ENCODE data around the gene CABLES1. TPM values are rescaled to one million over a fixed set of nuclear protein-coding genes. Genes with fewer than 3 reads are reported as not detected.

The CABLES1 gene
- total RNA-seq, 1 experiment from 2014 or later, result 66.4 TPM

DNA sequence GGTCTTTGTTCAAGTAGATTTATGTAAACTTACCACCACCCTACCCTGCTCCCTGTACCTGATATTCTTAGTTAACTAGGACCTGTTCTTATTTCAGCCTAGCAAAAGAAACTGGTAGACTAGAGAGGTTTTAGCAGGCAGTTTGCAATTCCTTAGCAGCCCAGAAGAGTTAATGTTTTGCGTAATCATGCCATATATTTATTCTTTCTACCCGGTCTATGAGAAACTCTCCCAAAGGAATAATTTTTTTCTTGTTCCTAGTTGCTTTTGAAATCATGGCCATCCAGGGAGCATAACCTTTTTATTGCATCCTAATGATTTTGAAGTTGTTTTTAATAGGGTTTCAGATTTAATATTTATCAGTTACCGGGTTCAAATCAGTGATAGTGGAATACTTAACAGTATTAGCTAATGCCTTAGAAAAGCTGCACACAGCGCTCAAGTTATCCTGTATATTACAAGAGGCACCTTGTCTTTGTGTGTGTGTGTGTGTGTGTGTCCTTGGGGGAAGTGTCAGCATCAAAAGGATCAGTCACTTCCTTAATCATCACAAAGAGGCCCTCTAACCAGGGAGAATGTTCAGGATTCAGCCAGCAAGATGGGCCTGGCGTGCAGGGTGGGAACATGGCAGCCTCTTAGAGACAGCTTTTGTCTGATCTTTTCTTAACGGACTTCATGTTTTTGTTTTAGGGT lies 52.9 kb downstream of the CABLES1 start:
- Histone ChIP-seq H3K9me3 (ENCODE audit: control insufficient read depth, insufficient read depth, low read depth, low read length) (no peaks in the 10 kb centered on the region), H3K4me3 (ENCODE audit: low read depth in 2 of 2, low read length in 2 of 2) (no peak overlapping the region), H3K27me3 (ENCODE audit: control insufficient read depth, insufficient read depth, low read length) (no peaks in the 10 kb centered on the region), H3K4me1 (ENCODE audit: control insufficient read depth, insufficient read depth, low read length) (no peaks in the 10 kb centered on the region; the same call in 1 of the 2 replicates), H3K27ac (ENCODE audit: low read length) (no peak overlapping the region), H3K36me3 (ENCODE audit: control insufficient read depth, insufficient read depth, low read length) (no peaks in the 10 kb centered on the region)
- intact Hi-C loops (cut with micrococcal nuclease; ENCODE audit: unreplicated experiment), result no loop called here
- in situ Hi-C loops (cut with HindIII; ENCODE audit: low pct_unique_long_range_greater_than_20kb, low sequenced_read_pairs), result no loop called here
- ChIA-PET POLR2A (no interaction called here), CTCF (no interaction called here)
- TF ChIP-seq POLR2AphosphoS5 (IDR thresholded peaks at IDR 0.05; ENCODE audit: low read depth, low read length) (no peak), SIN3A (IDR thresholded peaks at IDR 0.05; ENCODE audit: borderline replicate concordance, insufficient read depth, low read depth, low read length) (no peak), REST (IDR thresholded peaks at IDR 0.05; ENCODE audit: insufficient read depth in 1 of 2, low read depth in 2 of 2, low read length in 1 of 2) (no peak), TCF7L2 (IDR thresholded peaks at IDR 0.05; ENCODE audit: low read depth, low read length) (no peak), CTCF (IDR thresholded peaks at IDR 0.05) (no peak)
- no peak for ATAC-seq
- no peak for DNase-seq (ENCODE audit: low read depth, low spot score)
- no TSS peak for BruUV-seq (replicated peaks)

- H3K9me3 ChIP-seq (ENCODE audit: control insufficient read depth, insufficient read depth, low read depth, low read length), result no peaks in the 10 kb centered on the region
- intact Hi-C loops (cut with micrococcal nuclease; ENCODE audit: unreplicated experiment) (no loop called here), in situ Hi-C loops (cut with HindIII; ENCODE audit: low pct_unique_long_range_greater_than_20kb, low sequenced_read_pairs) (no loop called here)
- ATAC-seq (no peak), DNase-seq (ENCODE audit: low read depth, low spot score) (no peak)
- H3K27ac ChIP-seq (ENCODE audit: low read length), result no peak overlapping the region
- H3K27me3 ChIP-seq (ENCODE audit: control insufficient read depth, insufficient read depth, low read length), result no peaks in the 10 kb centered on the region
- no peaks in the 10 kb centered on the region for H3K36me3 ChIP-seq (ENCODE audit: control insufficient read depth, insufficient read depth, low read length)
- no peak for TF ChIP-seq POLR2AphosphoS5 (IDR thresholded peaks at IDR 0.05; ENCODE audit: low read depth, low read length)
- no peak for TF ChIP-seq TCF7L2 (IDR thresholded peaks at IDR 0.05; ENCODE audit: low read depth, low read length)
- TF ChIP-seq CTCF (IDR thresholded peaks at IDR 0.05), result no peak
- ChIA-PET CTCF (no interaction called here), POLR2A (no interaction called here)
- BruUV-seq (replicated peaks), result no TSS peak
- no peak overlapping the region for H3K4me3 ChIP-seq (ENCODE audit: low read depth in 2 of 2, low read length in 2 of 2)
- no peaks in the 10 kb centered on the region; the same call in 1 of the 2 replicates for H3K4me1 ChIP-seq (ENCODE audit: control insufficient read depth, insufficient read depth, low read length)
These were observed 53.8 kb downstream of the CABLES1 start for GRCh38 chr18:23189099-23189498.

Data from Panc1 (cell line).